SK-N-SH (cell line): ENCODE results near the gene AKAP11.

Experiments
- CTCF ChIP-seq: fragments of 200-600 bp; sonication (generic); IDR thresholded peaks from 2 replicates; pipeline ENCODE4 v1.6.1; 2017; ENCODE audit warnings: antibody characterized with exemption, mild to moderate bottlenecking, moderate library complexity
- EP300 ChIP-seq, 2 experiments: IDR thresholded peaks; 2 replicates each; pipeline versions ENCODE4 v1.4.0 to v1.6.1; 2012; ENCODE audit warnings: borderline replicate concordance in 1 of 2, low read depth in 1 of 2, low read length in 1 of 2
- FOSL2 ChIP-seq: IDR thresholded peaks from 2 replicates; pipeline ENCODE4 v1.4.0; 2012; ENCODE audit warnings: low read depth, mild to moderate bottlenecking, moderate library complexity, borderline replicate concordance
- FOXM1 ChIP-seq: IDR thresholded peaks from 2 replicates; pipeline ENCODE4 v1.4.0; 2012; ENCODE audit warnings: low read depth, mild to moderate bottlenecking
- GATA2 ChIP-seq: sonication (generic); formaldehyde crosslinking; IDR thresholded peaks from 2 replicates; pipeline ENCODE4 v1.5.0; 2020; ENCODE audit warnings: mild to moderate bottlenecking, missing genetic modification reagents
- JUND ChIP-seq: IDR thresholded peaks from 2 replicates; pipeline ENCODE4 v1.4.0; 2012
- NFIC ChIP-seq: IDR thresholded peaks from 2 replicates; pipeline ENCODE4 v1.4.0; 2012; ENCODE audit warnings: borderline replicate concordance
- NRF1 ChIP-seq: IDR thresholded peaks from 2 replicates; pipeline ENCODE4 v1.6.1; 2012; ENCODE audit warnings: low read depth, mild to moderate bottlenecking, low read length
- POLR2AphosphoS5 ChIP-seq: IDR thresholded peaks from 2 replicates; pipeline ENCODE4 v1.6.1; 2012; ENCODE audit warnings: low read depth, low read length
- RFX5 ChIP-seq: IDR thresholded peaks from 2 replicates; pipeline ENCODE4 v1.6.1; 2012; ENCODE audit warnings: mild to moderate bottlenecking, improper control_type of control experiment, low read length
- SMC3 ChIP-seq: IDR thresholded peaks from 2 replicates; pipeline ENCODE4 v1.6.1; 2012; ENCODE audit warnings: low read depth, low read length, improper control_type of control experiment
- TAF1 ChIP-seq: IDR thresholded peaks from 2 replicates; pipeline ENCODE4 v1.6.1; 2012; ENCODE audit warnings: low read depth, mild to moderate bottlenecking, low read length, moderate library complexity, borderline replicate concordance
- USF1 ChIP-seq: IDR thresholded peaks from 2 replicates; pipeline ENCODE4 v1.4.0; 2012; ENCODE audit warnings: low read depth, borderline replicate concordance

- no peak for TF ChIP-seq CTCF
- no peak for TF ChIP-seq POLR2AphosphoS5
- TF ChIP-seq FOXM1 = no peak
- no peak for TF ChIP-seq TAF1
- no peak for TF ChIP-seq GATA2
- TF ChIP-seq NRF1 = no peak
- TF ChIP-seq JUND = no peak
- no peak for TF ChIP-seq RFX5
- no peak for TF ChIP-seq FOSL2
- no peak for TF ChIP-seq SMC3
- TF ChIP-seq EP300 (IDR thresholded peaks at IDR 0.05; ENCODE audit: borderline replicate concordance in 1 of 2, low read depth in 1 of 2, low read length in 1 of 2) = no peak
- TF ChIP-seq NFIC = no peak
- TF ChIP-seq USF1 = no peak
Observed at GRCh38 chr13:42275506-42275905, 3.6 kb downstream of the AKAP11 start.
